HG03196 (cell line): Measurements from ENCODE around the gene FBXL13.
"Not testable (repeated sequence)": the region's sequence is repeated elsewhere in the genome, so short reads cannot be mapped to it uniquely, and the experiment has no call there.

ENCODE experiments used
- ATAC-seq: cut with Tn5 transposase; IDR thresholded peaks from one replicate; pipeline ENCODE4 v1.9.1; 2021; ENCODE audit not compliant: unreplicated experiment

The FBXL13 gene

DNA sequence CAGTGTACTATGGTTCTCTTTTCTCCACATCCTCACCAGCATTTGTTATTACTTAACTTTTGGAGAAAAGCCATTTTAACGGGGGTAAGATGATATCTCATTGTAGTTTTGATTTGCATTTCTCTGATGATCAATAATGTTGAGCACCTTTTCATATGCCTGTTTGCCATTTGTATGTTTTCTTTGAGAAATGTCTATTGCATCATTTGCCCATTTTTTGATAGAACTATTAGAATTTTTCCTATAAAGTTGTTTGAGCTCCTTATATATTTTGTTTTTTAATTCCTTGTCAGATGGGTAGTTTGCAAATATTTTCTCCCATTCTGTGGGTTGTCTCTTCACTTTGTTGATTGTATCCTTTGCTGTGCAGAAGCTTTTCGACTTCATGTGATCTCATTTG lies 172.5 kb downstream of the FBXL13 start:
- ATAC-seq: not testable (repeated sequence)

DNA sequence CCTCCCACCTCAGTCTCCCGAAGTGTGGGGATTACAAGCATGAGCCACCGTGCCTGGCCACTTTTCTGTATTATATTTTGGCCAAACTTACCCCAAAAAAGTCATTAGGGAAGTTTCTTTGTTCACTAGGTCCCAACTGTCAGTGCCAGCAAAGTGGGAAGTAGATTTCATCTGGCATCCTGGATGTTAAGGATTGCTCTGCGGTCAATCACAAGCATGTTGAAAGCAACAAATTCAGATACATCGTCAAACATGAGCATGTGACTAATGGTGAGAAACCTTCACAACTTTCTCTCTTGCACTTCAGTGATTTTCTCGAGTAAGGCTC lies 176.1 kb downstream of the FBXL13 start:
- ATAC-seq: no peak

DNA sequence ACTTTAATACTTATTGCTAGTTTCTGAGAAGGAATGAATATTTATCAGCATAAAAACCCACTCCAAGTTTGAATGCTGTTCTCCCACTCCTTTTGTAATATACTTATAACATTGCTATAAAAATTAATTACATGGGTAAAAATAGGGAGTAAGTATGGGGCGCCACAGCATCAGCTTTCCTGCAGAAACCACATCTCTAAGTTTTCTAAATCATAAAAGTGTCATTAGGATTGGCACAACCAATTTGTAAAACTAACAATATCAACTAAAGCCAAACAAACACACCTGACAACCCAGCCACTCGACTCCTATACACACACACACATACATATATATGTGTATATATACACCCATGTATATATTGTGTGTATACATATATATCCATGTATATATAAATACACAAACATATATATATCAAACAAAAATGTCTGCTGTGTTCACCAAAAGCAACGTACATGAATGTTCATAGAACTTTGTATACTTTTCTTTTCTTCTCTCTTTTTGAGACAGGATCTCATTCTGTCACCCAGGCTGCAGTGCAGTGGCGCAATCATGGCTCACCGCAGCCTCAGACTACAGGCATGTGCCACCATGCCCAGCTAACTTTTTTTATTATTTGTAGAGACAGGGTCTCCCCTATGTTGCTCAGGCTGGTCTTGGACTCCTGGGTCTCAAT lies 176.6 kb downstream of the FBXL13 start:
- no peak for ATAC-seq

DNA sequence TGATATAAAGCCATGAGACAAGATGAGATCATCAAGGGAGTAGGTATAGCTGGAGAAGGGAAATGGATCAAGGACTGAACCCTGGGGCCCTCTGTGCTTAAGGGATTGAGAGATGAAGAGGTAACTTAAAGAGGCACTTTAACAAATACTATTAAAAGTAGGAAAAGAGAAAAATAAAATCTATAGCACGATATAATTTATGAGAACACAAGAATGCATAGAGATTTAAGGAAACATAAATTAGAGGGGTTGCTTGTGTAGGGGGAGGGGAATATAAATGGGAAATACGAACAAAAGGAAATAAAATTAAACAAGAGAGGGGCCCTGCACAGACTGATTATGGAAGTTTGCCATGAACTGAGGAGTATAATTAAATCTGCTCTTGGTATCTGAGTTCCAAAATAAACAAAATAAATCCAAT lies 177.4 kb downstream of the FBXL13 start:
- ATAC-seq: no peak

DNA sequence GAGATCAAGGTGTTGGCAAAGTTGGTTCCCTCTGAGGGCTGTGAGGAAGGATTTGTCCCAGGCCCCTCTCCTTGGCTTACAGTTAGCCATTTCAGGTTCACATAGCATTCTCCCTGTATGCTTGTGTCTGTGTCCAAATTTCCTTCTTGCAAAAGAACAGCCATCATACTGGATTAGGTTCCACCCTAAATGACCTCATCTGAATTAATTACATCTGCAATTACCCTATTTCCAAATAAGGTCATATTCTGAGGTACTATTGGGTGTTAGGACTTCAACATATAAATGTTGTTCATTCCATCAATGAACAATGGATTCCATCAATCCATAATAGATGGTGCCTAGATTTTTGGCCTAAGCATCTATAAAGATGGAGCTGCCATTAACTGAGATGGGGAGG lies 178.0 kb downstream of the FBXL13 start:
- ATAC-seq: no peak

DNA sequence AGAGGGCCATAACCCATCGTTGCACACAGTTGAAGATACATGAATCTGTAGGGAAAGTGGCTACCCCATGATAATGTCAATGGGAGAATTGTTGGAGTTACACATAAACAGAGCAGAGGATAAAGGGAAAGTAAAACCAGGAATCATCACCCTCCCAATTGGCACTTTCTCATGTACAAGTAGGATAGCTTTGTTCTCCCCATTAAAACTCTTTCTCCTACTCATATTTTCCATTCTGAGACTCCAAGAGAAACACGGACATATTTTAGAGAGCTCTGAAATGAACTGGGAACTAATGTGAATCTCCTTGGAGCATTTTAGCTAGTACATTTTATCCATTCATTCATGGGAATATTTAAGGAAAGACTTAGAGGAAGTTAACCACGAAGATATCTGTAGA lies 179.0 kb downstream of the FBXL13 start:
- ATAC-seq: no peak

DNA sequence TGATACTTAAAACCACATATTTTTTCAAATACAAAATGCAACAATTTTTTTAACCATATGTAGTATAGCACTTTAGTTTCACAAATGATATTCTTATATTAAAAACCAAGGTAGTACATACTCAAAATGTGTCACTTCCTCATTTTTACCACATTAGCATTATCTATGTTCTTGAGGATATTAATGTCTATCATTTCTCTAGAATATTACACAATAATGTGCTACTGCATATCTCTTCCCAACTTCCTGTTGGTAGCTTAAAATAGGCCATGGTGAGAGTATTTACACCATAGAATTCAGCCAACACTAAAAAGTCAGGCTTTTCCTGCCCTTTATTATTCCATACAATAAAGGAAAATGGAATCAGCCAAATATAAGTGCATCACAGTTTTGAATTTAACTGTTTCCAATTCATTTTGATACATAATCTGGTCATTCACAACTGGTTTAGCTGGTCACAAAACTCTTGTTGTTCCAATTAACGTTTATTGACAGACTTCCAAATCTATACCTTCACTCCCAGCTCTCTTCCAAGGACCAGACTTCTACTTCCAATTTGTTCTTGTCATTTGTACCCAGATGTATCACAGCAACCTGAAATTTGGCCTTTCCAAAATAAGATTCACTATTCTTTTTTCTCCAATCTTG lies 181.8 kb downstream of the FBXL13 start:
- ATAC-seq: no peak

DNA sequence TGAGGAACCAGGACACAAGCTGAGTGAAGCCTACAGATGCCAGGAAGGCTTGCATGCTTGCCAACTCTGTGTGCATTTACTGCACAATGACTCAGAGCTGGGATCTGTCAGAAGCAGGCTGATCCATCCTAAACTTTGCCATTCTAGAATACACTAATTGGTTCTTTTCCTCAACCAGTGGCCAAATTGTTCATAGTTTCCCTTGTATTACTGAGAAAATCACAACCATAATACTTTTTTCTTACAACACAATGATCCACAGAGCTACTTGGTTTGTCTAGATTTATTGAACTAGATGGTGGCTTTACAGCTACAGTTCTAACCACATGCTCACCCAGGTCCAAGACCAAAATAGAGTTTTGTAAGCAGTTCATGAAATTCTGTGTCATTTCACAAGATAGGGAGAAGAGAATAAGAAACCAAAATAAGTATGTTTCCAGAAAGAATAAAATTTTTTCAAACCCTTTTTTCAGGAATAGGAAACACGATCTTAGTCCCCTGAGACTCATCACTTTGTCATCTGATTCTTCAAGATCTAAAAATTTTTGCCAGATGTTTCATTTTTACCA lies 182.8 kb downstream of the FBXL13 start:
- ATAC-seq: no peak

DNA sequence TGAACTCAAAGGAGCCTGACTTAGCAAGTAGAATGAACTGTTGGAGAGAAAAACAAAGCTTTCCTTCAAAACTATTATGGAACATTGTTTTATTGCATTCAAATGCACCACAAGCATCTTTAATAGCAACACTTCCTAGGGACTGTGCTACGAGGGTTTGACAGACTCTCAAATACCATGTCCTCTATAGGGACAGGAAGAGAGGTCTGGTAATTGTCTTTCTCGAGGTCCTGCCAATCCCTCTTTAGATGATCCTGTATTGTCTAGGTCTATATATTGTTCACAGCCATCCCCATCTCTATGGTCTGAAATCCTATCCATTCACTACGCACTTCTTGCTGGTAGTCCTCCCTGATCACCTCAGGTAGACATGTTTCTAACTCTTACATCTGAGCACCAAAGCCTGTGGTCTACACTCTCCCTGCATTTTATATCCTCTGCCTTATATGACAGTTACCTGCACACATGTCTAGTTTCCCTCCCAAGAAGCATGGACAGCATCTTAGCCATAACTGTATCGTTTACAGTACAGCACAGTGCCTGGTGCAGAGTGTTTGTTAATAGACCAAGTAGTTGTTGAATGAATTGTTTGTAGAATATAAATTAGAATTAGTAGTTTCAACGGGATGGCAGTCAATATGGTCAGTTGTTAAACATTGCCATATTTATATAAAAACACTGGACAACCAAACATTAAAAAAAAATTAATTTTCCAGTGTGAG lies 183.5 kb downstream of the FBXL13 start:
- no peak for ATAC-seq

DNA sequence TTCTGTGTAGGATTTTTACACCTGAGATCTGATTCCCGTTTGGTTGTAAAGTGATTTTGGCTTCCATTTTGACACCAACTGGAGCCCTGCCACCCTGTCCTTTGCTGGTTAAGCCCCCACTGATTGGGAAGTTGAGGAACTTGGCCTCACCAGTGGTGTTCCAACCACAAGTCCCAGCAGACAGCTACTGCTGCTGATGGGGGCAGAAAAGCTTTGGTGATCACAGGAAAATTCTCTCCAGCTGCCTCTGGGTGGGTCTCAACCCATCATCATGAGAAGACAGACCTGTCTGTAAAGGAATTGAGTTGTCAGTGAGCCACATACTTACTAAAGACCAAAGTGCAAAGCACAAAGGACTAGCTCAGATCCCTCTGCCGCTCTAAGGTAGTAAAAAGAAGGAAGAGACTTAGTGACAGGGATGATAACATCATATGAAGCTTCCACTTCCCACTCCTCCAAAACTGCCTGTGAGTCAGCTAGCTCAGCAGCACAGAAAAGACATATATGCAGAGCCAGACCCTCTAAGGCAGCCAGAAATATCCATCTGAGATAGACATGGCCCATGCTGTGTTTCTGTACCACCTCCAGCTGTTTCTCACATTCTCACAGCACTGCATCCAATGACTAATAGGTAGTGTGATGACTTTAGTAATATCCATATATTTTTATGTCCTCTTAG lies 184.2 kb downstream of the FBXL13 start:
- no peak for ATAC-seq

DNA sequence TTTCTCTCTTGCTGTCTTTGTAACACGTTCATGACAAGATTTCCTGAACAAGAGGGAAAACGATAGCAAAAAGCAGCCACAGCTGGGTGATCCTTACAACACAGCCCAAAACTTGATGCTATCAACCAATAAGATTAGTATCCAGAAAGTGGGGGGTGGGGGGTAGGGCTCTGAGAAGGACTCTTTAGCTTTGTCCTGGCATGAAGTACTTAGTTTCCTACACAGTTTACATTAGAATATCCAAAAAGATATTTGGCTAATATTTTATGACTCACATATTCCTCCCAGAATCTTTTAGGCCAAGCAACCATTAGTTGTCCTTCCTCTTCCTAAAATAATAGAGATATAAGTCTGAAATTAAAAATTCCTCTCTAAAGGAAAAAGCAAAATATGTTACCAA lies 184.7 kb downstream of the FBXL13 start:
- no peak for ATAC-seq

DNA sequence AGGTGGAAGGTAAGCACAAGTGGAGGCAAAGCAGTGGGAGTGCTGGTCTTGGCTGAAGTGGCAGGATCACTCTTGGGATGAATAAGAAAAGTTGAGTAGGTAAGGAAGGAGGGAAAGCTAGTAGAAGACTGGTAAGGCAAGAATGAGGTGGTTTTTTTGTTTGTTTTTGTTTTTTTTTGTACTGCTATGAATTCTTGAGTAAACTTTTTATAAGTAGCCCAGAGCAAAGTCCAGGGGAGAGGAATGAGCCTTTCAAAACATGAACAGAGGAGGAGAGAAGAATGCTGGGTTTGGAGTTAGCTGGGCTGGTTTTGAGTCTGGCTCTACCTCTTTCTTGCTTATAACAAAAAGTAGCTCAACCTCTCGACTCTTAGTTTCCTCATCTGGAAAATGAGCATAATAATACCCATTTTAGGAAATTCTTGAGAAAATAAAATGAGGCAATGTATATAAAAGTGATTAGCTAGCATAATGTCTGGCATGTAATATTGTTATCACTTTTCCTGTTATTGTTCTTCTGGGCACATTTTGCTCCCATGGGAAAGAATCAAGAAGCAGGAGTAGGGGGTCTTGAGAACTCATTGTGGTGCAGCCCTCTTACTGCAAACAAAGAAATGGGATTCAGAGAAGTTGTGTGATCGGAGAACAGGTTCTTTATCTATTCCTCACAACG lies 185.9 kb downstream of the FBXL13 start:
- no peak for ATAC-seq

DNA sequence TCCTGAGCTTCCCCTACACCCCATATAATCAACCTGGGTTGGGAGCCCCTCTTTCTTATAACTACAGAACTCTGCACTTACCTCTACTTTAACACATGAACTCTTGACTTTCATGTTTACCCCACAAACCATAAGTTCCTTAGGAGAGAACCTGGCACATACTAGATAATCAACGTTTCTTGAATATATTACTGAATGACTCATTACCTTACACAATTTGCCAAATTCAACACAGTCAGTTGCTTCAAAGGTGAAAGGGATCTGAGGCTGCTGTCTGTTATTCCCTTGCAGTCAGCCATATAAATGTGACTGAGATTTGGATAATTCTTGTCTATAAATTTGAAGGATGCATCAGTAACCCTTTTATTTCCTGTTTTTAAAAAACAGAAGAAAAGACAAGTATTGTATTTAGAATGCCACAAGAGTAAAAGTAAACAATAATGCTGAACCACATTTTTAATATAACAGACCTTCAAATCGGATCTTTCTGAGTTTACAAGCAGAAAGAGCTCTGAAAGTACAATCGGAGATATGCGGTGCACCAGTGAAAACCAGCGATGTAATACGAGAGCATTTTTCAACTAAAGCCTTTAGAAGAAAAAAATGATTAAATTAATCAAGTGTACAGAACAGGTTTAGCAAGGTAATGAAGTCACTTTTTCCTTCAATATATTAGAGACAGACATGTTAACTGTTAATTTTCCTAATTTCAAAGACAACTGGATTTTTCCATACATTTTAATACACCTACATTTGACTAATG lies 191.3 kb downstream of the FBXL13 start:
- no peak for ATAC-seq

DNA sequence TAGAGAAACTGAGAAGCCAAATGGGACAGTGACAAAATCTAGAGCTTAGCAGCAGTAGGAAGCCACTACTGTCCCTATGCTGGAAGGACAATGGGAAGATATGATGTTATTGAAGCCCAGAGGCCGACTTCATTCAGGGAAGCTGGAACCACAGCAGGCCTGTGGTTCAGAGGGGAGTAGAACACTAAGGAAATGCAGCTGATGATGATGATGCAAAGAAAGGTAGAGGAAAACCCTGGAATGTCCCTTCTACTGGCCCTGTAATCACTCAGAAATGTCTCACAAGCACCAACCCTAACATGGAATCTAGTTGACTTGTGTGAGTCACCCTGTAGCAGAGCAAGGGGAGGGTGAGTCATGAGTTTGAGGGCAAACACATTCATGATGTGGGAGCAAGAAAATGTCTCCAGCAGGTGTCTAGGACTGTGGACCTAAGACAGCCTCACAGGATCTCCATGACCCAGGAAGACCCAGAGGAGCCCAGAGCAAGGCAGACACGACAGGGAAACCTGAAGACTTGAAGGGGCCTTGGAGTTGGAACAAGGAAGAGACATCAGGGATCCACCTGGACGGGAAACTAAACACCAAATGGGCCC lies 198.8 kb downstream of the FBXL13 start:
- ATAC-seq: no peak

DNA sequence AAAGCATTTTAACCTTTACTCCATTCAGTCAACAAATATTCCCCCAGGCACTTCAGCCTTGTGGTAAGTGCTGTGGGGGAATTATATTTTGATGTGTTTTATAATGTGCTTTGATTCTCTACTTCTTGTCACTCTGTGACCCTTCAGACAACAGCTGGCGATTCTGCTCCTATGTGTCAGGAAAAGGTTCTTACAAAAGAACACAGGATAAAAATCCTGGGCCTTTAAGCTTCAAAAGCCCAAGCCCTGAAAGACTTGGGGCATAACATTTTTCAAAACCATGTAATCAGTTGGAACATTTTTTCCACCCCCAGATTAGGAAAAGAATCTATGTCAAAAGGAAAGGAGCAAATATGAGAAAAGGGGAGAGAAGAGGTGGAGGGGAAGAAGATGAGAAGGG lies 199.6 kb downstream of the FBXL13 start:
- ATAC-seq: no peak

DNA sequence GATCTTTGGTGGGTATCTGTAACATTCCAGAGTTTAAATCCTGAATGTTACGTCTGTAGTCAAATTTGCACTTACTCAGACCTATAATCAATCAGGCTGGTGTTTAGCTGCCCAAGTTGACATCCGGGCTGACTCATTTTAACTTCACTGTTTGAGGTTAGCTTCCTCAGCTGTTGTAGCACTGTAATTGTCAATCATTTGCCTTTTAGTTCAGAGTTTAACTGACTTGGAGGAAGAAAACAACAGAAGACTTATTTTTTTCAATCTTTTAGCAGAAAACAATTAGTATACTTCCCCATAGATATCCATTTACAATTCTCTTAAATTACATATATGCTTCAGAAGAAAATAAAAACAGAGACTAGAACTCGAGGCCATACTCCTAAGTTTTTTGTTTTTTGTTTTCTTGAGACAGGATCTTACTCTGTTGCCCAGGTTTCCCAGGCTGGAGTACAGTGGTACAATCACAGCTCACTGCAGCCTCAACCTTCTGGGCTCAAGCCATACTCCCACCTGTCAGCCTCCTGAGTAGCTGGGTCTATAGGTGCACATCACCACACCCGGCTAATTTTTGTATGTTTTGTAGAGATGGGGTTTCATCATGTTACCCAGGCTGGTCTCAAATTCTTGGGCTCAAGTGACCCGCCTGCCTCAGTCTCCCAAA lies 200.3 kb downstream of the FBXL13 start:
- peak; percentile 97 for ATAC-seq

DNA sequence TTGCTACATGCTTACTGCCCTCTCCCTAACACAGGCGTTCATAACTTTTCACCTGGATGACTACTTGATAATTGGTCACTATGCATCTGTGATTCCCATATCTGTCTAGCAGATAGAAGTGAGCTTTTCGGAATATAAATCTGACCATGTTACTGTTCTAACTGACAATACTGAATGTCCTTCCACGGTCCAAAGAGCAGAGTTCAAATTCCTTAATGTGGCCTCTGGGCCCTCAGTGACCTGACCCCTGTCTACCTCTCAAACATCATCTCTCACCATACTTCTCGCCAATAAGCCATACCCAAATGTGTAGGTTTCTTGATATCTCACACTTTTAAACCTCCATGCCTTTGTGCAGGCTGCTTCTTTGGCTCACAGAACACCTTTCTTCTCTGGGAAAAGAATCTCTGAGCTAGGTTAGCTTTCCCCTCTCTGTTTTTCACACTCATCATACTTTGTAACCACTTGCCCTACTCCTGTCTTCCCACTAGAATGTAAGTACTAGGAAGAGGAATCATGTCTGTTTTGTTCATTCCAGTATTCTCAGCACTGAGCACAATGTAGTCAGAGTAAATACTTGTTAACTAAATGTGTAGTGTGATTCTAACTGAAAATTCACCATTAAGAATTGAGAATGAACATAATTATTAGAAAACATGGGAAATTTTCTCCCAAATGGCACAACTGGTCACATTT lies 201.0 kb downstream of the FBXL13 start:
- ATAC-seq: peak; percentile 24

DNA sequence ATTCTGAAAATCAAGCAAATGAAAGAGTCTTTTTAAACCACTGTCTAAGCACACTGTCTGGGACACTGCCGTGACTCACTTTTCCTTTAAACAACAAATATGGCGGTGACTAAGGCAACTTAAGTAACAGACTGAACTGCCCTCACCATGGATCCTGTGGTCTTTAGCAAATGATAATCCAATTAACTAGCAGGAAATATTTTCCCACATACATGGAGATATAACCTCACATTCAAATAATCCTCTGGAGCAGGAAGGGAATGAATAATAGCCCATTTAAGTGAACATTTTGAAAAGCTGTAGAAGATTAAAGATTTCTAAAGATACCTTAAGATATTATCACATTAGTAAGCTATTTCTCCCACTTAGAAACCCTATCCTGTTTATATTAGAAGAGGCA lies 202.1 kb downstream of the FBXL13 start:
- no peak for ATAC-seq

DNA sequence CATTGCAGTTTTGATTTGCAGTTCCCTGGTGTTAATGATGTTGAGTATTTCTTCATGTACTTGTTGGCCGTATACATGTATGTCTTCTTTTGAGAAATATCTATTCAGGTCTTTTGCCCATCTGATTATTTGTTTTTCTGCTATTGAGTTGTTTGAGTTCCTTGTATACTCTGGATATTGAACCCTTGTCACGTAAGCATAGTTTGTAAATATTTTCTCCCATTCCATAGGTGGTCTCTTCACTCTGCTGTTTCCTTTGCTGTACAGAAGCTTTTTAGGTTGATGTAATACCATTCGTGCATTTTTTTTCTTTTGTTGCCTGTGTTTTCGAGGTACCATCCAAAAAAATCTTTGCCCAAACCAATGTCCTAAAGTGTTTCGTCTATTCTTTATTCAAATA lies 205.4 kb downstream of the FBXL13 start:
- ATAC-seq: no peak
